H1 (cell line): ENCODE data around the gene CYB561. TPM values are rescaled to one million over a fixed set of nuclear protein-coding genes. Genes with fewer than 3 reads are reported as not detected.

Source experiments
- CTCF ChIA-PET: fragments of 300-600 bp; sonication (Branson Sonifier 250); formaldehyde crosslinking; loops from one replicate; lab custom pipeline; 2021; ENCODE audit not compliant: partially characterized antibody; lab: Charles Lee
- POLR2A ChIA-PET: fragments of 300-600 bp; sonication (Branson Sonifier 250); formaldehyde crosslinking; loops from one replicate; lab custom pipeline; 2021; ENCODE audit warnings: inconsistent platforms; ENCODE audit not compliant: partially characterized antibody; lab: Charles Lee
- DNase-seq, 2 experiments: peaks; one replicate each; pipeline versions ENCODE4 v3.0.0 to v3.0.0-alpha.2; 2010 to 2022; ENCODE audit warnings: low spot score in 2 of 2, low read depth in 1 of 2, mixed read lengths in 1 of 2
- FAIRE-seq: peaks from 2 replicates; lab custom pipeline; 2011; peaks lifted over from hg19 to GRCh38; lab: Jason Lieb, UNC
- H2AFZ ChIP-seq: 2 replicates; pipeline ENCODE4 v1.8.1; 2012; ENCODE audit warnings: low read length, inconsistent platforms
- H2AK5ac ChIP-seq: 2 replicates; pipeline ENCODE4 v1.6.1; 2013; ENCODE audit warnings: low read depth, low read length
- H2BK120ac ChIP-seq: replicated peaks from 2 replicates; pipeline ENCODE3; 2013; ENCODE audit warnings: low read depth, low read length, inconsistent platforms
- H2BK12ac ChIP-seq: 2 replicates; pipeline ENCODE4 v1.6.1; 2013; ENCODE audit warnings: low read depth, low read length
- H2BK15ac ChIP-seq: 2 replicates; pipeline ENCODE4 v1.6.1; 2013; ENCODE audit warnings: low read length
- H2BK20ac ChIP-seq: 2 replicates; pipeline ENCODE4 v1.6.1; 2013; ENCODE audit warnings: low read length
- H2BK5ac ChIP-seq: 2 replicates; pipeline ENCODE4 v1.6.1; 2013; ENCODE audit warnings: low read depth, low read length
- H3K14ac ChIP-seq: 2 replicates; pipeline ENCODE4 v1.6.1; 2013; ENCODE audit warnings: inconsistent platforms; ENCODE audit not compliant: insufficient read length
- H3K18ac ChIP-seq: 2 replicates; pipeline ENCODE4 v1.6.1; 2013; ENCODE audit warnings: low read length; ENCODE audit errors: extremely low read depth
- H3K23ac ChIP-seq: 2 replicates; pipeline ENCODE4 v1.6.1; 2013; ENCODE audit warnings: inconsistent platforms; ENCODE audit not compliant: insufficient read length
- H3K23me2 ChIP-seq: 2 replicates; pipeline ENCODE4 v1.6.1; 2013; ENCODE audit warnings: low read depth, low read length
- H3K27ac ChIP-seq: 2 replicates; pipeline ENCODE4 v1.6.1; 2011; ENCODE audit warnings: low read depth, low read length, inconsistent platforms
- H3K27me3 ChIP-seq, 4 experiments: replicated peaks in 1 of 4; 1 replicate in 1 of 4; 2 replicates in 3 of 4; pipeline versions ENCODE4 v1.6.1 to v1.8.1; 2011 to 2013; ENCODE audit warnings: low read length in 3 of 4, mild to moderate bottlenecking in 3 of 4, inconsistent platforms in 2 of 4, mixed read lengths in 2 of 4, moderate library complexity in 1 of 4; ENCODE audit not compliant: control insufficient read depth in 3 of 4, insufficient read depth in 3 of 4; ENCODE audit errors: extremely low read depth in 1 of 4
- H3K36me3 ChIP-seq, 4 experiments: 2 replicates each; pipeline versions ENCODE4 v1.6.1 to v1.8.1; 2011 to 2013; ENCODE audit warnings: mild to moderate bottlenecking in 4 of 4, low read length in 3 of 4, moderate library complexity in 2 of 4, control low read depth in 1 of 4, inconsistent platforms in 1 of 4; ENCODE audit not compliant: insufficient read depth in 4 of 4, control insufficient read depth in 2 of 4
- H3K4ac ChIP-seq: replicated peaks from 2 replicates; pipeline ENCODE3; 2013; ENCODE audit warnings: low read length, low read depth, mixed read lengths, inconsistent platforms; ENCODE audit not compliant: insufficient read length
- H3K4me1 ChIP-seq, 4 experiments: replicated peaks in 1 of 4; 1 replicate in 1 of 4; 2 replicates in 3 of 4; pipeline versions ENCODE4 v1.6.1 to v1.8.1; 2011 to 2013; ENCODE audit warnings: low read length in 3 of 4, inconsistent platforms in 2 of 4, mixed read lengths in 1 of 4; ENCODE audit not compliant: insufficient read depth in 4 of 4, control insufficient read depth in 3 of 4
- H3K4me2 ChIP-seq, 2 experiments: 2 replicates each; pipeline versions ENCODE4 v1.6.1 to v1.8.1; 2011 to 2013; ENCODE audit warnings: low read depth in 2 of 2, low read length in 2 of 2, control low read depth in 1 of 2, inconsistent platforms in 1 of 2, mild to moderate bottlenecking in 1 of 2; ENCODE audit not compliant: insufficient read depth in 1 of 2
- H3K4me3 ChIP-seq, 4 experiments: fragments of 200-600, 300-600 bp in 1 of 4; sonication (generic), shearing (Covaris generic), sonication (Bioruptor Twin) in 1 of 4; 2 replicates each; pipeline versions ENCODE4 v1.5.1 to v1.8.1; 2011 to 2016; ENCODE audit warnings: low read length in 4 of 4, low read depth in 3 of 4, control low read depth in 2 of 4, inconsistent platforms in 2 of 4, mild to moderate bottlenecking in 2 of 4, mixed read lengths in 1 of 4, moderate library complexity in 1 of 4; ENCODE audit not compliant: insufficient read depth in 2 of 4; ENCODE audit errors: extremely low read depth in 1 of 4
- H3K56ac ChIP-seq: replicated peaks from 2 replicates; pipeline ENCODE3; 2013; ENCODE audit warnings: low read depth, mild to moderate bottlenecking, mixed read lengths, low read length, inconsistent platforms; ENCODE audit not compliant: insufficient read length
- H3K79me1 ChIP-seq: 2 replicates; pipeline ENCODE4 v1.6.1; 2013; ENCODE audit warnings: low read depth, low read length, control low read depth
- H3K79me2 ChIP-seq, 2 experiments: 2 replicates each; pipeline versions ENCODE4 v1.6.1 to v1.8.1; 2012 to 2013; ENCODE audit warnings: low read length in 2 of 2, mild to moderate bottlenecking in 2 of 2, inconsistent platforms in 1 of 2; ENCODE audit not compliant: insufficient read depth in 2 of 2, control insufficient read depth in 1 of 2
- H3K9ac ChIP-seq, 4 experiments: replicated peaks in 1 of 4; 1 replicate in 1 of 4; 2 replicates in 3 of 4; pipeline versions ENCODE4 v1.6.1 to v1.8.1; 2011 to 2013; ENCODE audit warnings: low read depth in 3 of 4, low read length in 3 of 4, control low read depth in 2 of 4, mild to moderate bottlenecking in 2 of 4, moderate library complexity in 2 of 4, inconsistent platforms in 1 of 4; ENCODE audit errors: extremely low read depth in 1 of 4
- H3K9me3 ChIP-seq, 2 experiments: 2 replicates each; pipeline versions ENCODE4 v1.6.1 to v1.8.1; 2012 to 2013; ENCODE audit warnings: mild to moderate bottlenecking in 2 of 2, moderate library complexity in 2 of 2, control low read depth in 1 of 2, inconsistent platforms in 1 of 2, low read depth in 1 of 2, low read length in 1 of 2, mixed read lengths in 1 of 2; ENCODE audit not compliant: insufficient read depth in 2 of 2
- H4K20me1 ChIP-seq, 2 experiments: replicated peaks in 1 of 2; 2 replicates each; pipeline versions ENCODE3 to v1.8.1; 2011 to 2013; ENCODE audit warnings: inconsistent platforms in 2 of 2, low read length in 2 of 2, mild to moderate bottlenecking in 1 of 2; ENCODE audit not compliant: insufficient read depth in 2 of 2, control insufficient read depth in 1 of 2
- H4K5ac ChIP-seq: 2 replicates; pipeline ENCODE4 v1.6.1; 2013; ENCODE audit warnings: low read length, low read depth, mixed read lengths, inconsistent platforms; ENCODE audit not compliant: insufficient read length
- H4K8ac ChIP-seq: 2 replicates; pipeline ENCODE4 v1.8.0; 2013; ENCODE audit warnings: mild to moderate bottlenecking, moderate library complexity, low read length, inconsistent platforms; ENCODE audit not compliant: insufficient read depth; ENCODE audit errors: extremely low read depth
- H4K91ac ChIP-seq: replicated peaks from 2 replicates; pipeline ENCODE3; 2013; ENCODE audit warnings: low read length, mixed read lengths, inconsistent platforms; ENCODE audit not compliant: insufficient read length
- CBX8 ChIP-seq: fragments of 300-800, 300-1000 bp; sonication (generic); IDR thresholded peaks from 2 replicates; pipeline ENCODE4 v1.7.1; 2016; ENCODE audit warnings: low read depth, low read length, borderline replicate concordance
- FOSL1 ChIP-seq: IDR thresholded peaks from 2 replicates; pipeline ENCODE4 v1.6.1; 2011; ENCODE audit warnings: mild to moderate bottlenecking, low read depth, low read length, moderate library complexity; ENCODE audit not compliant: insufficient read depth
- JUND ChIP-seq: IDR thresholded peaks from 2 replicates; pipeline ENCODE4 v1.6.1; 2011; ENCODE audit warnings: mild to moderate bottlenecking, improper control_type of control experiment, low read length
- RXRA ChIP-seq: IDR thresholded peaks from 2 replicates; pipeline ENCODE4 v1.6.1; 2011; ENCODE audit warnings: low read depth, mild to moderate bottlenecking, low read length, moderate library complexity; ENCODE audit not compliant: insufficient read depth
- SP1 ChIP-seq: IDR thresholded peaks from 2 replicates; pipeline ENCODE4 v1.6.1; 2011; ENCODE audit warnings: low read depth, low read length
- WGBS, 2 experiments: shearing (Covaris generic) in 1 of 2; methylation state at CpG; one replicate each; pipeline versions ENCODE4 v1.1.6 to v1.1.7; 2013 to 2015; ENCODE audit warnings: low lambda C conversion rate in 2 of 2, mixed read lengths in 2 of 2, inconsistent platforms in 1 of 2, low coverage in 1 of 2, missing lambda C conversion rate in 1 of 2; ENCODE audit not compliant: insufficient replicate concordance in 2 of 2, insufficient coverage in 1 of 2, insufficient read length in 1 of 2; ENCODE audit errors: extremely low coverage in 1 of 2, missing lambda C conversion rate in 1 of 2; 5-methylcytosine and 5-hydroxymethylcytosine counted together
- polyA plus RNA-seq, 7 experiments: library from polyadenylated mRNA; depleted of rRNA in 3 of 7; stranded (reverse) in 5 of 7; unstranded in 2 of 7; fragments of >200 nt in 5 of 7; fragments of 200-250 nt in 2 of 7; gene quantifications; 1 replicate in 5 of 7; 2 replicates in 1 of 7; 4 replicates in 1 of 7; pipeline versions ENCODE4 v1.2.1 to v1.2.3, GENCODE V29; 2011 to 2013; ENCODE audit warnings: missing spikeins in 2 of 7, mixed read lengths in 2 of 7
- total RNA-seq: library from RNA; stranded (reverse); fragmentation: NEBNext Ultra II Directional; extraction: Animal tissue kit (Norgen Biotek cat#: 25700); gene quantifications from 2 replicates; pipeline ENCODE4 v1.2.1, GENCODE V29; 2021

Gene CYB561
- total and polyA plus RNA-seq, 2 of the 8 experiments (the other 6 are each of a cell fraction or from before 2014, with no cell fraction given) = 19.7 to 23.4 TPM

DNA sequence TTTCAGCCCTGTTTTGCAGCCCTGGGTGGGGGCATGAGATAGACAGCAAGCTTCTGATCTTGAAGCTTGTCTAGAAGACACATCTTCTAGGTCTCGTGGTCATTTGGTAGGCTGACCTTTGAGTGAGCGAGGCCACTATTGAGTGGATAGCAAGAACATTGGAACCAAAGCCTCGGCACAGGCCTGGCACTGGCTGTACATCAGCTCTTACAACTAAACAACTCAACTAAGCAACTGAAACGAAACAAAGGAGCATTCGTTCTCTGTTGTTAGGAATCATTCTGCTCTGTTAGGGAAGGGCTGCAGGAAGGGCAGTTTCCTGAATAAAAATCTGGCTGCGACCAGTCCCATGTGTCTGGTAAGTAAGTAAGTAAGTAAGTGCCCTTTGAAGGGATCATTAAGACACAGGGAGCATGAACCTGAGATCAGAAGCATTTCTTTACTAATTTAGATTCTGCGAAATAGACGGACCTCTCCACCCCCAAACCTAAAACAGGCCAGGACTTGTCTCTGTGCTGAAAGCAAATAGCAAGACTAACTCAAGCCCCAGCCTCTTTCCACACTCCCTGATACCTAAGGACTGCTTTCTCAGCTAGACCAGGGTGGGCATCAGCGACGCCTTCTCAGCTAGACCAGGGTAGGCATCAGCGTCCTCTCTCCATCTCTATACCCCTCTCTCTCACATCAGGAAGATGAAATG is 22.7 kb downstream of the CYB561 start:
- Histone ChIP-seq H3K36me3 (no peaks in the 10 kb centered on the region), H3K23me2 (no peaks in the 10 kb centered on the region), H2BK12ac (no peak overlapping the region), H2BK5ac (no peak overlapping the region), H3K9ac (no peak overlapping the region), H3K14ac (no peak overlapping the region), H3K79me1 (no peaks in the 10 kb centered on the region), H3K56ac (no peak overlapping the region), H2BK20ac (no peak overlapping the region), H2BK15ac (no peak overlapping the region), H3K4me3 (no peak overlapping the region), H3K27ac (no peak overlapping the region), H2AFZ (no peak overlapping the region), H3K79me2 (no peaks in the 10 kb centered on the region), H3K4me1 (peaks cover 2 to 8% (median 4%) of the 10 kb centered on the region in 4 experiments; a peak in 6 of 7 replicates), H2BK120ac (no peak overlapping the region), H2AK5ac (no peak overlapping the region), H3K27me3 (no peaks in the 10 kb centered on the region), H4K8ac (no peak overlapping the region), H3K9me3 (no peaks in the 10 kb centered on the region), H3K23ac (no peak overlapping the region), H3K4me2 (no peak overlapping the region), H4K5ac (no peak overlapping the region), H4K20me1 (no peaks in the 10 kb centered on the region), H4K91ac (no peak overlapping the region), H3K4ac (no peak overlapping the region), H3K18ac (no peak overlapping the region)
- ChIA-PET CTCF (interaction anchor here (0.6 to 29.0 kb wide), 15 partner anchors 9 to 258 kb away, joined by 3 to 758 read pairs (median 5); partner anchors contain the start of genes ACE and CYB561), POLR2A (no interaction called here)
- FAIRE-seq (no peak), DNase-seq (no peak)
- TF ChIP-seq CBX8 (no peak), RXRA (no peak), FOSL1 (no peak), JUND (no peak), SP1 (no peak)
- WGBS, 2 experiments = 92% methylated on average over 11 of the region's 11 CpGs; no CpG with 5 or more reads in 1 of the 2 experiments
